ENCODE results near the gene AIP. TPM values are rescaled to one million over a fixed set of nuclear protein-coding genes. Genes with fewer than 3 reads are reported as not detected.
"Not testable (repeated sequence)": the region's sequence is repeated elsewhere in the genome, so short reads cannot be mapped to it uniquely, and the experiment has no call there.

Gene AIP
- total RNA-seq, 1 donor from 2014 or later: 82.7 TPM

DNA sequence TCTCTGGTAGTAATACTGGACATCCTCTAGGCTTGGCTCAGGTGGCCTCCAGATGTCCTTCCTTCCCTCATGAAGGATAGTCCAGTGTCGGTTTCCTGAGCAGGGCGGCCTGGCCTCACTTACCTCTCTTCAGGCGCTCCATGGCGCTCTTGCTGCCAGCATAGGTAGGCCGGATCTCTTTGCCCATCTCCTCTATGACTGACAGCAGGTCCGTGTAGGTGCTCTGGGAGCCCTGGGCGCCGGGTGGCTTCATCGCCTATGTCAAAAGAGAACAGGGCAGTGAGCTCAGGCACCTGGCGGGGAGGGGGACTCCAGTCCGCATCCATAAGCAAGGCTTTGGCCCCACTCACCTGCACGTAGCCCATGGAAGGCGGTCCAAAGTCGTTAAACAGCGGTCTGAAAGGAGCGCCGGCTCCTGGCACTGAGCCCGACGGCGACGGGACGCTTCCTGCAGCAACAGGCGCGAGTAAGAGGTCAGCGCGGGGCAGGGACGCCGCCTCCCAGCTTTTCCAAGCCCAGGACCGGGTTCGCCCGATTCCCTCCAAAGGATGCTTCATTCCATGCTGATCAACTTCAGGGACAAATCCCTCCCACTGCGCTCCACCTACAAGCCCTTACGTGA lies 24.5 kb downstream of the AIP start:
- no peak for DNase-seq (ENCODE audit: extremely low spot score in 2 of 2)
- intact Hi-C loops (cut with DNase I): loop anchor here (5.0 to 10.0 kb wide), 2 partner anchors 80 to 153 kb away; partner anchors contain the start of gene POLD4
- H3K4me3 ChIP-seq: peak overlapping the region; percentile 65 to 89
- H3K36me3 ChIP-seq: no peaks in the 10 kb centered on the region
- TF ChIP-seq, protein P1, sequence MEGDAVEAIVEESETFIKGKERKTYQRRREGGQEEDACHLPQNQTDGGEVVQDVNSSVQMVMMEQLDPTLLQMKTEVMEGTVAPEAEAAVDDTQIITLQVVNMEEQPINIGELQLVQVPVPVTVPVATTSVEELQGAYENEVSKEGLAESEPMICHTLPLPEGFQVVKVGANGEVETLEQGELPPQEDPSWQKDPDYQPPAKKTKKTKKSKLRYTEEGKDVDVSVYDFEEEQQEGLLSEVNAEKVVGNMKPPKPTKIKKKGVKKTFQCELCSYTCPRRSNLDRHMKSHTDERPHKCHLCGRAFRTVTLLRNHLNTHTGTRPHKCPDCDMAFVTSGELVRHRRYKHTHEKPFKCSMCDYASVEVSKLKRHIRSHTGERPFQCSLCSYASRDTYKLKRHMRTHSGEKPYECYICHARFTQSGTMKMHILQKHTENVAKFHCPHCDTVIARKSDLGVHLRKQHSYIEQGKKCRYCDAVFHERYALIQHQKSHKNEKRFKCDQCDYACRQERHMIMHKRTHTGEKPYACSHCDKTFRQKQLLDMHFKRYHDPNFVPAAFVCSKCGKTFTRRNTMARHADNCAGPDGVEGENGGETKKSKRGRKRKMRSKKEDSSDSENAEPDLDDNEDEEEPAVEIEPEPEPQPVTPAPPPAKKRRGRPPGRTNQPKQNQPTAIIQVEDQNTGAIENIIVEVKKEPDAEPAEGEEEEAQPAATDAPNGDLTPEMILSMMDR (IDR thresholded peaks at IDR 0.05): no peak
- TF ChIP-seq POLR2A (IDR thresholded peaks at IDR 0.05) (no peak), POLR2AphosphoS5 (IDR thresholded peaks at IDR 0.05; ENCODE audit: insufficient read depth in 1 of 2, low read depth in 1 of 2) (no peak)
- no peaks in the 10 kb centered on the region for H3K9me3 ChIP-seq
- no peaks in the 10 kb centered on the region for H3K27me3 ChIP-seq
- H3K4me1 ChIP-seq: peaks cover 38% of the 10 kb centered on the region
- H3K27ac ChIP-seq: peak overlapping the region; percentile 94

DNA sequence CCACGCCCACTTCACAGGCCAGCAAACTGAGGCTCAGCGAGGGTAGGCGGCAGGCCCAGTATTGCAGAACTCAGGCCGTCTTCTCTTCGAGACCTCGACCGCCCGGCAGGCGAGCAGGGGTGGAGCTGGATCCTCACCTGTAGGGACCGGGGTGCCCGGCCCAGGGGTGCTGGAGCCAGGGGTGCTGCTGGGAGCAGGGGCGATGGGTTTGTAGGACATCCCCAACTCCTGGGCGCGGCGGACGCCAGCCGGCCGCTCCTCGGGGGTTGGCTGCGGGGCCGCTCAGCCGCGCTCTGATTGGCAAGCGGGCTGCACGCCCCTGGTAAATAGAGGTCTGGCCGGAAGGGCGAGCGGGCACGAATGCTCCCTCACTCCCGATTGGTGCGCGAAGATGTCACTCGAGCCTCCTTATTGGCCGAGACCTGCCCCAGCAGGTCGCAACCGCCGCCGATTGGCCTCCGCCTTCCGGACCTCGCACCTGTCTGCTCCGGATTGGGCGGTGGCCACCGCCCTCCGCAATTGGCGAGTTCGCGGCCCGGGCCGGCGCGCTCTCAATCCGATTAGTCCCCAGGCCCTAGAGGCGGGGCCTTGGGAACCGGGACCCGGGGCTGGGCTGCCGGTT lies 25.1 kb downstream of the AIP start, which contains the start of gene CDK2AP2:
Gene CDK2AP2 (minus strand): TSS at position 299 of the 622 bp plus-strand sequence. CDS start 80 bp downstream, at position 219.
- TF ChIP-seq, protein P1 (IDR thresholded peaks at IDR 0.05): no peak
- TF ChIP-seq POLR2AphosphoS5 (IDR thresholded peaks at IDR 0.05; ENCODE audit: insufficient read depth in 1 of 2, low read depth in 1 of 2): peak; percentile 55 to 94
- TF ChIP-seq POLR2A (IDR thresholded peaks at IDR 0.05): peak in 1 of 2 donors; percentile 77
- Histone ChIP-seq H3K36me3 (no peaks in the 10 kb centered on the region), H3K27me3 (no peaks in the 10 kb centered on the region), H3K4me3 (peak within 1 kb of the TSS; percentile 65 to 89), H3K27ac (peak within 1 kb of the TSS; percentile 94), H3K4me1 (peaks cover 38% of the 10 kb centered on the region), H3K9me3 (no peaks in the 10 kb centered on the region)
- intact Hi-C loops (cut with DNase I): loop anchor here (1.0 to 10.0 kb wide), 3 partner anchors 79 to 153 kb away; partner anchors contain the start of genes POLD4 and RAD9A
- peak in 1 of 2 donors; percentile 99 for DNase-seq (ENCODE audit: extremely low spot score in 2 of 2)

DNA sequence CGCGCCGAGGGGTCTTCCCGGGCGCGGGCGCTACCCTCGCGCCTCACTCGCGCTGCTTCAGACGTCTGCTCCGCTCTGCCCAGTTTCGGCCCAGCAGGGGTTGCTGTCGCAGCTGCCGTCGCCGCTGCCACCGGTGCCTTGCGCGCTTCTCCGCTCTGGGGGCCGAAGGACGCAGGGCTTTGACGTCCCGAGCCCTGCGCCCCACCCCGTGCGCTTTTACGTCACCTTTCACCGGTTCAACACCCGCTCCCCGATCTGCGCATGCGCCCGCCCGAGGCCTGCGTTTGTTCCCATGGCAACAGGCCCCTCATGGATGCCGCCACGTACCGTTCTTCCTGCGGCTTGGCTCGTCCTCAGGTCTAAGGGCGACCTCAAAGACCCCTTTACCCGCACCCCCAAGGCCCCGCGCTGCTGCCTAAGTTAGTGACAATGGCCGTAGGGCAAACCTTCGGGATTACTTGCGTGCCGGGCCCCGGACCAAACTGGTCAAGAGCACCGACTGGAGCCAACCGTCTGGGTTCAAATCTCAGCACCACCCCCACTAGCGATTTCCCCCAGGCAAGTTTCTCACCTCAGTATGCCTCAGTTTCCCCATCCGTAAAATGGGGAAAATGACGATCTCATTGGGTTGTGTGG lies 25.8 kb downstream of the AIP start:
- peaks cover 33% of the 10 kb centered on the region for H3K4me1 ChIP-seq
- H3K4me3 ChIP-seq: peak overlapping the region; percentile 65 to 89
- H3K27ac ChIP-seq: peak overlapping the region; percentile 94
- no peaks in the 10 kb centered on the region for H3K36me3 ChIP-seq
- TF ChIP-seq POLR2AphosphoS5 (IDR thresholded peaks at IDR 0.05; ENCODE audit: insufficient read depth in 1 of 2, low read depth in 1 of 2): peak in 1 of 2 donors; percentile 33
- TF ChIP-seq, protein P1 (IDR thresholded peaks at IDR 0.05): no peak
- peak in 1 of 2 donors; percentile 39 for TF ChIP-seq POLR2A (IDR thresholded peaks at IDR 0.05)
- DNase-seq (ENCODE audit: extremely low spot score in 2 of 2): peak in 1 of 2 donors; percentile 96
- no peaks in the 10 kb centered on the region for H3K9me3 ChIP-seq
- intact Hi-C loops (cut with DNase I): loop anchor here (1.0 to 10.0 kb wide), 3 partner anchors 79 to 154 kb away; partner anchors contain the start of genes POLD4 and RAD9A
- H3K27me3 ChIP-seq: no peaks in the 10 kb centered on the region

DNA sequence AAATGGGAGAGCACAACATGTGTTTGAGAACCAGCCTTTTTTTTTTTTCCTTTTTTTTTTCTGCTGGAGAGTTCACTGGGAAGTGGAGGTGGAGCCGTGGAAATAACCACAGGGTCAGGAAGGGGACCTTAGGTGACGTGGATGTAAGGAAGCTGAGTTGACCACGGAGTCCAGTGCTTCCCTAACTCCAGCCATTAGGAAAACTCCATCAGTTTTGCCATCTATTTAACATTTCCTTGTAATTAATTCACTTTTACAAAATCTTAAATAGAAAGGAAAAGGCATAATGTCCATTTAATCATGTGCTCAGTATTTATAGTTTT lies 27.2 kb downstream of the AIP start:
- Histone ChIP-seq H3K9me3 (no peaks in the 10 kb centered on the region), H3K4me1 (peaks cover 29% of the 10 kb centered on the region), H3K27ac (no peak overlapping the region), H3K4me3 (no peak overlapping the region), H3K27me3 (no peaks in the 10 kb centered on the region), H3K36me3 (no peaks in the 10 kb centered on the region)
- TF ChIP-seq POLR2AphosphoS5 (IDR thresholded peaks at IDR 0.05; ENCODE audit: insufficient read depth in 1 of 2, low read depth in 1 of 2): no peak
- no peak for TF ChIP-seq POLR2A (IDR thresholded peaks at IDR 0.05)
- TF ChIP-seq, protein P1 (IDR thresholded peaks at IDR 0.05): no peak
- intact Hi-C loops (cut with DNase I): no loop called here
- DNase-seq (ENCODE audit: extremely low spot score in 2 of 2): no peak

DNA sequence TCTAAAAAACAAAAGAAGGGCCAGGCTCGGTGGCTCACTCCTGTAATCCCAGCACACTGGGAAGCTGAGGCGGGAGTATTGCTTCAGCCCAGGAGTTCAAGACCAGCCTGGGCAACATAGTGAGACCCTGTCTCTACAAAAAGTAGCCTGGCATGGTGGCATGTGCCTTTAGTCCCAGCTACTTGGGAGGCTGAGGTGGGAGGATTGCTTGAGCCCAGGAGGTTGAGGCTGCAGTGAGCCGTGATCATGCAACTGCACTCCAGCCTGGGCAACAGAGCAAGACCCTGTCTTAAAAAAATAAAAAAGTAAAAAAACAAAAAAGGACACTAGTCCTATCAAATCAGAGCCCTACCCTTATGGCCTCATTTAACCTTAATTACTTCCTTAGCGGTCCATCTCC lies 28.7 kb downstream of the AIP start:
- H3K36me3 ChIP-seq; H3K27me3 ChIP-seq; intact Hi-C loops (cut with DNase I); DNase-seq (ENCODE audit: extremely low spot score in 2 of 2); H3K9me3 ChIP-seq; H3K27ac ChIP-seq; H3K4me3 ChIP-seq: not testable (repeated sequence)
- H3K4me1 ChIP-seq: peaks cover 16% of the 10 kb centered on the region
